Germinal center (tissue), 1 donor: ENCODE results near the gene SHISAL1.
"Not testable (repeated sequence)": the region's sequence is repeated elsewhere in the genome, so short reads cannot be mapped to it uniquely, and the experiment has no call there.

Experiments used
- DNase-seq: peaks from one replicate; pipeline ENCODE4 v3.0.0; 2012; ENCODE audit warnings: mixed read lengths, low spot score

SHISAL1 gene

GRCh38 chr22:44328326-44328725, 15.6 kb upstream of the SHISAL1 start:
- DNase-seq: no peak

GRCh38 chr22:44326491-44326885, 13.7 kb upstream of the SHISAL1 start:
- DNase-seq: no peak

GRCh38 chr22:44325718-44326490, 13.2 kb upstream of the SHISAL1 start:
- no peak for DNase-seq

- not testable (repeated sequence) for DNase-seq
These were observed 10.5 kb upstream of the SHISAL1 start for GRCh38 chr22:44323140-44323790.

- DNase-seq: no peak
These were observed 6.9 kb upstream of the SHISAL1 start for GRCh38 chr22:44319685-44320084.

- DNase-seq: no peak
These were observed 6.0 kb upstream of the SHISAL1 start for GRCh38 chr22:44318751-44319150.

- DNase-seq: no peak
These were observed 5.3 kb upstream of the SHISAL1 start for GRCh38 chr22:44317886-44318637.

- DNase-seq: no peak
These were observed 4.3 kb upstream of the SHISAL1 start for GRCh38 chr22:44317123-44317444.

GRCh38 chr22:44316393-44317122, 3.8 kb upstream of the SHISAL1 start:
- no peak for DNase-seq

GRCh38 chr22:44314425-44315067, 1.8 kb upstream of the SHISAL1 start:
- DNase-seq: no peak

- DNase-seq: no peak
These were observed 745 bp upstream of the SHISAL1 start for GRCh38 chr22:44313385-44314006.

GRCh38 chr22:44311855-44312170, 938 bp downstream of the SHISAL1 start:
- no peak for DNase-seq

- DNase-seq: no peak
These were observed 1.5 kb downstream of the SHISAL1 start for GRCh38 chr22:44311104-44311854.

GRCh38 chr22:44309647-44310046, 3.1 kb downstream of the SHISAL1 start:
- no peak for DNase-seq

GRCh38 chr22:44309137-44309536, 3.6 kb downstream of the SHISAL1 start:
- no peak for DNase-seq

- no peak for DNase-seq
These were observed 5.1 kb downstream of the SHISAL1 start for GRCh38 chr22:44307509-44308169.

- no peak for DNase-seq
These were observed 6.9 kb downstream of the SHISAL1 start for GRCh38 chr22:44305888-44306287.

GRCh38 chr22:44305455-44305854, 7.3 kb downstream of the SHISAL1 start:
- no peak for DNase-seq

- DNase-seq: no peak
These were observed 7.8 kb downstream of the SHISAL1 start for GRCh38 chr22:44304911-44305310.

GRCh38 chr22:44304354-44304753, 8.4 kb downstream of the SHISAL1 start:
- DNase-seq: no peak
